Esophagus muscularis mucosa (tissue), 3 donors: Measurements from ENCODE around the gene YBX1.

ENCODE experiments used
- POLR2AphosphoS5 ChIP-seq, 2 donors: sonication (generic); formaldehyde crosslinking; IDR thresholded peaks; one replicate each; pipeline ENCODE4 v1.6.1; 2017; ENCODE audit warnings: antibody characterized with exemption in 2 of 2
- TF ChIP-seq, protein P1 (sequence below), 3 experiments: fragments of 200-600 bp in 2 of 3; fragments of 450-650 bp in 1 of 3; sonication (generic) in 2 of 3; IDR thresholded peaks; one replicate each; pipeline ENCODE4 v1.5.1; 2017 to 2019; ENCODE audit warnings: antibody characterized with exemption in 3 of 3, mild to moderate bottlenecking in 2 of 3, moderate library complexity in 1 of 3

DNA sequence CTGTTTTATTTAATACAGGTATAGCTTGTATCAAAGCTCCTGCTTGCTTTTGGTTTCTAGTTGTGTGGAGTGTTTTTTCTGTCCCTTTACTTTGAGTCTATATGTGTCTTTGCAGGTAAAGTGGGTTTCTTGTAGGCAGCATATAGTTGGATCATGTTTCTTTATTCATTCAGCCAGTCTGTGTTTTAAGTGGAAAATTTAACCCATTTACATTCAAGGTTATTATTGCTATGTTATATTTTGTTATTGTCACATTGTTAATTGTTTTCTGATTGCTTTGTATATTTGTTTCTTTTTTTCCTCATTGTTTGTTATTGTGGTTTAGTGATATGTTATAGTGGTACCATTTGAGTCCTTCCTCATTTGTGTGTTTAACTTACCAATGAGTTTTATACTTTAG, 31.1 kb downstream of the YBX1 start:
- TF ChIP-seq, protein P1, sequence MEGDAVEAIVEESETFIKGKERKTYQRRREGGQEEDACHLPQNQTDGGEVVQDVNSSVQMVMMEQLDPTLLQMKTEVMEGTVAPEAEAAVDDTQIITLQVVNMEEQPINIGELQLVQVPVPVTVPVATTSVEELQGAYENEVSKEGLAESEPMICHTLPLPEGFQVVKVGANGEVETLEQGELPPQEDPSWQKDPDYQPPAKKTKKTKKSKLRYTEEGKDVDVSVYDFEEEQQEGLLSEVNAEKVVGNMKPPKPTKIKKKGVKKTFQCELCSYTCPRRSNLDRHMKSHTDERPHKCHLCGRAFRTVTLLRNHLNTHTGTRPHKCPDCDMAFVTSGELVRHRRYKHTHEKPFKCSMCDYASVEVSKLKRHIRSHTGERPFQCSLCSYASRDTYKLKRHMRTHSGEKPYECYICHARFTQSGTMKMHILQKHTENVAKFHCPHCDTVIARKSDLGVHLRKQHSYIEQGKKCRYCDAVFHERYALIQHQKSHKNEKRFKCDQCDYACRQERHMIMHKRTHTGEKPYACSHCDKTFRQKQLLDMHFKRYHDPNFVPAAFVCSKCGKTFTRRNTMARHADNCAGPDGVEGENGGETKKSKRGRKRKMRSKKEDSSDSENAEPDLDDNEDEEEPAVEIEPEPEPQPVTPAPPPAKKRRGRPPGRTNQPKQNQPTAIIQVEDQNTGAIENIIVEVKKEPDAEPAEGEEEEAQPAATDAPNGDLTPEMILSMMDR (IDR thresholded peaks at IDR 0.05): no peak
- TF ChIP-seq POLR2AphosphoS5 (IDR thresholded peaks at IDR 0.05): no peak
